ENCODE results near the gene DLG2. TPM values are rescaled to one million over a fixed set of nuclear protein-coding genes. Genes with fewer than 3 reads are reported as not detected.

Gene DLG2
- total RNA-seq, 1 donor from 2014 or later = 7.2 TPM

GRCh38 chr11:84480131-84480530, 1147.0 kb downstream of the DLG2 start:
- Histone ChIP-seq H3K9me3 (no peaks in the 10 kb centered on the region), H3K4me3 (no peak overlapping the region), H3K4me1 (no peaks in the 10 kb centered on the region), H3K27ac (no peak overlapping the region), H3K36me3 (no peaks in the 10 kb centered on the region), H3K27me3 (ENCODE audit: low read depth) (no peaks in the 10 kb centered on the region)
- ATAC-seq = no peak
- intact Hi-C loops (cut with DNase I) = no loop called here
- TF ChIP-seq, protein P1, sequence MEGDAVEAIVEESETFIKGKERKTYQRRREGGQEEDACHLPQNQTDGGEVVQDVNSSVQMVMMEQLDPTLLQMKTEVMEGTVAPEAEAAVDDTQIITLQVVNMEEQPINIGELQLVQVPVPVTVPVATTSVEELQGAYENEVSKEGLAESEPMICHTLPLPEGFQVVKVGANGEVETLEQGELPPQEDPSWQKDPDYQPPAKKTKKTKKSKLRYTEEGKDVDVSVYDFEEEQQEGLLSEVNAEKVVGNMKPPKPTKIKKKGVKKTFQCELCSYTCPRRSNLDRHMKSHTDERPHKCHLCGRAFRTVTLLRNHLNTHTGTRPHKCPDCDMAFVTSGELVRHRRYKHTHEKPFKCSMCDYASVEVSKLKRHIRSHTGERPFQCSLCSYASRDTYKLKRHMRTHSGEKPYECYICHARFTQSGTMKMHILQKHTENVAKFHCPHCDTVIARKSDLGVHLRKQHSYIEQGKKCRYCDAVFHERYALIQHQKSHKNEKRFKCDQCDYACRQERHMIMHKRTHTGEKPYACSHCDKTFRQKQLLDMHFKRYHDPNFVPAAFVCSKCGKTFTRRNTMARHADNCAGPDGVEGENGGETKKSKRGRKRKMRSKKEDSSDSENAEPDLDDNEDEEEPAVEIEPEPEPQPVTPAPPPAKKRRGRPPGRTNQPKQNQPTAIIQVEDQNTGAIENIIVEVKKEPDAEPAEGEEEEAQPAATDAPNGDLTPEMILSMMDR (IDR thresholded peaks at IDR 0.05) = no peak
- no peak for DNase-seq

- Histone ChIP-seq H3K9me3 (no peaks in the 10 kb centered on the region), H3K36me3 (no peaks in the 10 kb centered on the region), H3K27me3 (ENCODE audit: low read depth) (no peaks in the 10 kb centered on the region), H3K4me1 (no peaks in the 10 kb centered on the region), H3K4me3 (no peak overlapping the region), H3K27ac (no peak overlapping the region)
- ATAC-seq (no peak), DNase-seq (no peak)
- TF ChIP-seq, protein P1 (IDR thresholded peaks at IDR 0.05) = no peak
- intact Hi-C loops (cut with DNase I) = no loop called here
These were observed 1150.6 kb downstream of the DLG2 start for GRCh38 chr11:84476581-84476980.

- intact Hi-C loops (cut with DNase I) = no loop called here
- no peaks in the 10 kb centered on the region for H3K27me3 ChIP-seq (ENCODE audit: low read depth)
- ATAC-seq (no peak), DNase-seq (no peak)
- no peaks in the 10 kb centered on the region for H3K4me1 ChIP-seq
- no peak overlapping the region for H3K27ac ChIP-seq
- H3K36me3 ChIP-seq = no peaks in the 10 kb centered on the region
- TF ChIP-seq, protein P1 (IDR thresholded peaks at IDR 0.05) = no peak
- H3K9me3 ChIP-seq = no peaks in the 10 kb centered on the region
- no peak overlapping the region for H3K4me3 ChIP-seq
These were observed 1155.6 kb downstream of the DLG2 start for GRCh38 chr11:84471501-84471900.

DNA sequence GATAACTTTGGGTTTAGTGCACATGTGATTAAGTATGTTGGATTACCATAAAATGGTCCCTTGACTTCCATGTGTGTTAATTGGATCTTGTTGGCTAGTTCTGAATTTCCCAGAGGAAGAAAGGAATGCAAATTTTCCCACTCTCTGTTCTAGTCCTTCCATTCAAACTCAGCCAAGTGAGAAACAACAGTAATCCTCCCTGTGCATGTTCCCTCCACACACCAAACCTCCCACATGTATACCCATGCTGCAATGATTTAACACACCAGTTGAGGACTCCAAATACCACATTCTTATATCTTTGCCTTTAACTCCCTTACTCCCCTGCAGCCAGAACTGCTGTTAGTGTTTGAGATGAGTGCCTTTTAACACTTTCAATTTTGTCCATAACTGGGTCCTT, 1158.9 kb downstream of the DLG2 start:
- ATAC-seq (no peak), DNase-seq (no peak)
- TF ChIP-seq, protein P1 (IDR thresholded peaks at IDR 0.05) = no peak
- H3K36me3 ChIP-seq = no peaks in the 10 kb centered on the region
- H3K27me3 ChIP-seq (ENCODE audit: low read depth) = no peaks in the 10 kb centered on the region
- no peaks in the 10 kb centered on the region for H3K4me1 ChIP-seq
- no peak overlapping the region for H3K4me3 ChIP-seq
- intact Hi-C loops (cut with DNase I) = no loop called here
- H3K9me3 ChIP-seq = no peaks in the 10 kb centered on the region
- no peak overlapping the region for H3K27ac ChIP-seq

GRCh38 chr11:84465040-84465439, 1162.1 kb downstream of the DLG2 start:
- intact Hi-C loops (cut with DNase I) = no loop called here
- DNase-seq (no peak), ATAC-seq (no peak)
- Histone ChIP-seq H3K9me3 (no peaks in the 10 kb centered on the region), H3K4me3 (no peak overlapping the region), H3K4me1 (no peaks in the 10 kb centered on the region), H3K36me3 (no peaks in the 10 kb centered on the region), H3K27ac (no peak overlapping the region), H3K27me3 (ENCODE audit: low read depth) (no peaks in the 10 kb centered on the region)
- TF ChIP-seq, protein P1 (IDR thresholded peaks at IDR 0.05) = no peak

GRCh38 chr11:84455691-84456090, 1171.5 kb downstream of the DLG2 start:
- ATAC-seq = no peak
- Histone ChIP-seq H3K4me3 (no peak overlapping the region), H3K27me3 (ENCODE audit: low read depth) (no peaks in the 10 kb centered on the region), H3K4me1 (no peaks in the 10 kb centered on the region), H3K27ac (no peak overlapping the region), H3K36me3 (no peaks in the 10 kb centered on the region), H3K9me3 (no peaks in the 10 kb centered on the region)
- TF ChIP-seq, protein P1 (IDR thresholded peaks at IDR 0.05) = no peak
- intact Hi-C loops (cut with DNase I) = no loop called here
- DNase-seq = no peak
